ENCODE data around the gene ZNF726.

The ZNF726 gene

GRCh38 chr19:23978068-23978467, 63.4 kb downstream of the ZNF726 start:
- no peak for TF ChIP-seq CTCF (IDR thresholded peaks at IDR 0.05; ENCODE audit: poor library complexity, severe bottlenecking)
- H3K27me3 ChIP-seq (ENCODE audit: insufficient read depth, poor library complexity, severe bottlenecking), result no peaks in the 10 kb centered on the region
- no peaks in the 10 kb centered on the region for H3K9me3 ChIP-seq (ENCODE audit: severe bottlenecking)
- DNase-seq (ENCODE audit: low spot score) (no peak), ATAC-seq (ENCODE audit: low read depth) (no peak)
- H3K4me1 ChIP-seq (ENCODE audit: insufficient read depth, poor library complexity, severe bottlenecking), result no peaks in the 10 kb centered on the region
- H3K4me3 ChIP-seq (ENCODE audit: severe bottlenecking), result no peak overlapping the region
- H3K27ac ChIP-seq (ENCODE audit: poor library complexity, severe bottlenecking), result no peak overlapping the region
- H3K36me3 ChIP-seq (ENCODE audit: low read depth), result no peaks in the 10 kb centered on the region

- no peak for TF ChIP-seq CTCF (IDR thresholded peaks at IDR 0.05; ENCODE audit: poor library complexity, severe bottlenecking)
- Histone ChIP-seq H3K27ac (ENCODE audit: poor library complexity, severe bottlenecking) (no peak overlapping the region), H3K9me3 (ENCODE audit: severe bottlenecking) (no peaks in the 10 kb centered on the region), H3K27me3 (ENCODE audit: insufficient read depth, poor library complexity, severe bottlenecking) (no peaks in the 10 kb centered on the region), H3K4me3 (ENCODE audit: severe bottlenecking) (no peak overlapping the region), H3K4me1 (ENCODE audit: insufficient read depth, poor library complexity, severe bottlenecking) (no peaks in the 10 kb centered on the region), H3K36me3 (ENCODE audit: low read depth) (no peaks in the 10 kb centered on the region)
- ATAC-seq (ENCODE audit: low read depth) (no peak), DNase-seq (ENCODE audit: low spot score) (no peak)
These were observed 66.1 kb downstream of the ZNF726 start for GRCh38 chr19:23980805-23981204.

GRCh38 chr19:23981863-23982262, 67.2 kb downstream of the ZNF726 start:
- TF ChIP-seq CTCF (IDR thresholded peaks at IDR 0.05; ENCODE audit: poor library complexity, severe bottlenecking), result no peak
- H3K9me3 ChIP-seq (ENCODE audit: severe bottlenecking), result no peaks in the 10 kb centered on the region

GRCh38 chr19:23983406-23983805, 68.7 kb downstream of the ZNF726 start:
- Histone ChIP-seq H3K4me1 (ENCODE audit: insufficient read depth, poor library complexity, severe bottlenecking) (no peaks in the 10 kb centered on the region), H3K4me3 (ENCODE audit: severe bottlenecking) (no peak overlapping the region), H3K27me3 (ENCODE audit: insufficient read depth, poor library complexity, severe bottlenecking) (no peaks in the 10 kb centered on the region), H3K36me3 (ENCODE audit: low read depth) (no peaks in the 10 kb centered on the region), H3K9me3 (ENCODE audit: severe bottlenecking) (no peaks in the 10 kb centered on the region), H3K27ac (ENCODE audit: poor library complexity, severe bottlenecking) (no peak overlapping the region)
- no peak for TF ChIP-seq CTCF (IDR thresholded peaks at IDR 0.05; ENCODE audit: poor library complexity, severe bottlenecking)
- DNase-seq (ENCODE audit: low spot score) (no peak), ATAC-seq (ENCODE audit: low read depth) (no peak)

More at GRCh38 chr19:23981863-23982262, 67.2 kb downstream of the ZNF726 start:
- no peak overlapping the region for H3K27ac ChIP-seq (ENCODE audit: poor library complexity, severe bottlenecking)
- no peak overlapping the region for H3K4me3 ChIP-seq (ENCODE audit: severe bottlenecking)
- ATAC-seq (ENCODE audit: low read depth), result no peak
- H3K27me3 ChIP-seq (ENCODE audit: insufficient read depth, poor library complexity, severe bottlenecking), result no peaks in the 10 kb centered on the region
- no peaks in the 10 kb centered on the region for H3K36me3 ChIP-seq (ENCODE audit: low read depth)
- no peaks in the 10 kb centered on the region for H3K4me1 ChIP-seq (ENCODE audit: insufficient read depth, poor library complexity, severe bottlenecking)
- DNase-seq (ENCODE audit: low spot score), result no peak
